RWPE2 (cell line): ENCODE data around the gene GLIS2.

Experiments
- ATAC-seq: fragments of 200-7000 bp; cut with Tn5 transposase; 3 replicates; pipeline ENCODE4 v1.9.1; 2021; ENCODE audit warnings: low read depth
- DNase-seq: peaks from one replicate; pipeline ENCODE4 v3.0.0-alpha.2; 2020; ENCODE audit warnings: low spot score
- H3K27ac ChIP-seq: fragments of 450-650 bp; 2 replicates; pipeline ENCODE4 v1.5.1; 2017; ENCODE audit warnings: mild to moderate bottlenecking; ENCODE audit not compliant: poor library complexity, severe bottlenecking
- H3K27me3 ChIP-seq: fragments of 250-450 bp; sonication (Bioruptor Pico); 2 replicates; pipeline ENCODE4 v1.5.1; 2021; ENCODE audit warnings: mild to moderate bottlenecking, moderate library complexity; ENCODE audit not compliant: insufficient read depth, poor library complexity, severe bottlenecking
- H3K36me3 ChIP-seq: fragments of 250-450 bp; sonication (Bioruptor Pico); 2 replicates; pipeline ENCODE4 v1.5.1; 2020; ENCODE audit warnings: low read depth, mild to moderate bottlenecking, moderate library complexity
- H3K4me1 ChIP-seq: fragments of 250-450 bp; sonication (Bioruptor Pico); 2 replicates; pipeline ENCODE4 v1.5.1; 2021; ENCODE audit warnings: mild to moderate bottlenecking, moderate library complexity; ENCODE audit not compliant: insufficient read depth, poor library complexity, severe bottlenecking
- H3K4me3 ChIP-seq: fragments of 250-450 bp; sonication (Bioruptor Pico); 2 replicates; pipeline ENCODE4 v1.5.1; 2021; ENCODE audit warnings: mild to moderate bottlenecking, moderate library complexity; ENCODE audit not compliant: severe bottlenecking
- H3K9me3 ChIP-seq: fragments of 250-450 bp; sonication (Bioruptor Pico); 2 replicates; pipeline ENCODE4 v1.5.1; 2021; ENCODE audit warnings: mild to moderate bottlenecking, moderate library complexity; ENCODE audit not compliant: severe bottlenecking
- TF ChIP-seq, protein P1 (sequence below): fragments of 450-650 bp; IDR thresholded peaks from one replicate; pipeline ENCODE4 v1.5.1; 2017; ENCODE audit warnings: mild to moderate bottlenecking, moderate library complexity; ENCODE audit not compliant: poor library complexity, severe bottlenecking

GLIS2 gene

DNA sequence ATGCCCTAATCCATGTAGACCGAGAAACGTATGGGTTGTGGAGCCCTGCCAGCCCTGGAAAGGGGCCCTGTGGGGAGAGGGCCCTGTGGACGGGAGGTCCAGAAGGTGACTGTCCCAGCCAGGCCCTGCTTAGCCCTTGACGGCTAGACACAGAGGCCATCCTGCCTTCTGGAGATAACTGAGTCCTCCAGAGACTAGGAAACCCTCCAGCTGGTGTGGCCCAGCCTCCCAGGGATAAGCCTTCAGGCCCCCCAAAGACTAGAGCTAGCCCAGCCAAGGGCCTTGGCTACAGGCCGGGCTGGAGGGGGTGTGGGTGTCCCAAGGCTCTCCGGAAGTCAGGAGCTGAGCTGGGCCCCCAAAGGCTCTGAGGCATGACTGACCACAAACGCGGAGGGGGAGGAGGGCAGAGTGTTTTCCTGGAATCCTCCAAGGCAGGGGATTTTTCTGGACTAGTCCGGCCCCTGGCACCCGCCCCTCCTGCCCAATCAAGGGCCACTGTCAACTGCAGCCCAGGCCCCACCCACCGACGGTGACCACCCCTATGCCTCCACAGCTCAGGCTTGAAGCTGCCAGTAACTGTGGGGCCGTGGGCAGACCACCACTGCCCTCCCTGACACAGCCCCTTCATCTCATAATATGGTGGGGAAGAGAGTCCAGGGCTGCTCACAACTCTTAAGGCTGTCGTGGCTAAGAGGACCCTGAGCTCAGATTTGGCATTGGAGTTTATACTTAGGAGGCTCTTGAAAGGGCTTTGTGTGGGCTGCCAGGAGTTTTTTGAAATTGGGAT is 54.9 kb downstream of the GLIS2 start:
- H3K4me3 ChIP-seq, result no peak overlapping the region
- ATAC-seq (no peak), DNase-seq (no peak)
- H3K9me3 ChIP-seq, result no peaks in the 10 kb centered on the region
- H3K27me3 ChIP-seq, result no peaks in the 10 kb centered on the region
- H3K4me1 ChIP-seq, result peaks cover 53% of the 10 kb centered on the region
- H3K27ac ChIP-seq, result peak overlapping the region; percentile 76
- H3K36me3 ChIP-seq, result no peaks in the 10 kb centered on the region
- TF ChIP-seq, protein P1, sequence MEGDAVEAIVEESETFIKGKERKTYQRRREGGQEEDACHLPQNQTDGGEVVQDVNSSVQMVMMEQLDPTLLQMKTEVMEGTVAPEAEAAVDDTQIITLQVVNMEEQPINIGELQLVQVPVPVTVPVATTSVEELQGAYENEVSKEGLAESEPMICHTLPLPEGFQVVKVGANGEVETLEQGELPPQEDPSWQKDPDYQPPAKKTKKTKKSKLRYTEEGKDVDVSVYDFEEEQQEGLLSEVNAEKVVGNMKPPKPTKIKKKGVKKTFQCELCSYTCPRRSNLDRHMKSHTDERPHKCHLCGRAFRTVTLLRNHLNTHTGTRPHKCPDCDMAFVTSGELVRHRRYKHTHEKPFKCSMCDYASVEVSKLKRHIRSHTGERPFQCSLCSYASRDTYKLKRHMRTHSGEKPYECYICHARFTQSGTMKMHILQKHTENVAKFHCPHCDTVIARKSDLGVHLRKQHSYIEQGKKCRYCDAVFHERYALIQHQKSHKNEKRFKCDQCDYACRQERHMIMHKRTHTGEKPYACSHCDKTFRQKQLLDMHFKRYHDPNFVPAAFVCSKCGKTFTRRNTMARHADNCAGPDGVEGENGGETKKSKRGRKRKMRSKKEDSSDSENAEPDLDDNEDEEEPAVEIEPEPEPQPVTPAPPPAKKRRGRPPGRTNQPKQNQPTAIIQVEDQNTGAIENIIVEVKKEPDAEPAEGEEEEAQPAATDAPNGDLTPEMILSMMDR, result no peak

DNA sequence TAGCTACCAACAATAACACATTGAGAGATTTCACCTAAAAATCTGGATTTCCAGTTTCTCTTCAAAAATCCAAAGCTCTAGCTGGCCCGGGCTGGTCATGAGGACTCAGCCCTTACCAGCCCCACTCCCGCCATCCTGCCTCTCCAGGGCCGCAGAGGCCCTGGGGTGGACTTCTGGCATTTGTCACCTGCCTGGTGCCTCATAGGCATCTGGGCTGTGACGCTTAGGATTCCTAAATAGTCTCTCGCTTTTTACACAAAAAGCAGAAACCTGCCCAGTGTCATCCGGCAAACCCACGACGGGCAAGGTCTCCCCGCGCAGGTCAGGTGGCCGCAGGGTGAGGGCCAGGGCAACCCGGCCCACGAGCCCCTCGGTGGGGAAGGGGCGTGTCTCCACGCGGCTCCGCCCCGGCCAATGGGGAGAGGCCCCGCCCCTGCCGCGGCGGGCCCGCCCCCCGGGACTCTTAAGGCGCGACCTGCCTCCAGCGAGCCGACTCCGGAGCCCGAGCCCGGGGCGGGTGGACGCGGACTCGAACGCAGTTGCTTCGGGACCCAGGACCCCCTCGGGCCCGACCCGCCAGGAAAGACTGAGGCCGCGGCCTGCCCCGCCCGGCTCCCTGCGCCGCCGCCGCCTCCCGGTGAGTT is 55.6 kb downstream of the GLIS2 start, which contains the start of gene VASN:
VASN (plus strand) TSS at position 492 of the 644 bp plus-strand sequence. CDS start 9,030 bp downstream, outside the sequence.
- Histone ChIP-seq H3K4me3 (peak within 1 kb of the TSS; percentile 91), H3K27me3 (no peaks in the 10 kb centered on the region), H3K36me3 (no peaks in the 10 kb centered on the region), H3K9me3 (no peaks in the 10 kb centered on the region), H3K4me1 (peaks cover 60% of the 10 kb centered on the region), H3K27ac (peak within 1 kb of the TSS; percentile 94)
- ATAC-seq, result peak; percentile 29
- DNase-seq, result no peak
- TF ChIP-seq, protein P1, result no peak

DNA sequence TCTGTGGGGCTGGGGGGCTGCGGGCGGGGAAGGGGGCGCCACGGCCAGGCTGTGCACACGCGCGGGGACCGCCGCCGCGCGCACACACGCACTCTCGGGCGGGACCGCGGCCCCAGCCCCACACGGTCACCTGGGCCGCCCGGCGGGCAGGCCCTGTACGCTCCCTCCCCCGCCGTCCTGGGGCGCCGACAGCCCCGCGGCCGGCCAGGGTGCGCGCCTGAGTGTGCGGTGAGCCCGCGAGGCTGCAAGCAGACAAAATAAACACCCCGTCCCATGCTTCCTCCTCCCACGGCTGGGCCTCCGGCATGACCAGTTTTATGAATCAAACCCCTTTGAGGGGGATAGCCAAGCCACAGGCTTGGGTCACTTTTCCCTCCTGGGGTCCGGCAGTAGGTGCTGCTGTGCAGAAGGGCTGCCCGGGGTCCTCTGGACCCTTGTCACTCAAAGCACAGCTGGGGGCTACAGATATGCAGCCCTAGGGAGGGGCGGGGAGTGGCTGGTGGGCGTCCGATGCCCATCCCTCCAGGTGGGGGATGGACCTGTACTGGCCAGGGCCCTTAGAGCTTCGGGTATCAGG is 56.2 kb downstream of the GLIS2 start:
- Histone ChIP-seq H3K4me3 (peak overlapping the region; percentile 91), H3K27ac (peak overlapping the region; percentile 94), H3K4me1 (peaks cover 63% of the 10 kb centered on the region), H3K27me3 (no peaks in the 10 kb centered on the region), H3K9me3 (no peaks in the 10 kb centered on the region), H3K36me3 (no peaks in the 10 kb centered on the region)
- DNase-seq (no peak), ATAC-seq (0 out of 3 replicates have a peak, but pooled peaks have one; percentile 1)
- TF ChIP-seq, protein P1, result no peak

DNA sequence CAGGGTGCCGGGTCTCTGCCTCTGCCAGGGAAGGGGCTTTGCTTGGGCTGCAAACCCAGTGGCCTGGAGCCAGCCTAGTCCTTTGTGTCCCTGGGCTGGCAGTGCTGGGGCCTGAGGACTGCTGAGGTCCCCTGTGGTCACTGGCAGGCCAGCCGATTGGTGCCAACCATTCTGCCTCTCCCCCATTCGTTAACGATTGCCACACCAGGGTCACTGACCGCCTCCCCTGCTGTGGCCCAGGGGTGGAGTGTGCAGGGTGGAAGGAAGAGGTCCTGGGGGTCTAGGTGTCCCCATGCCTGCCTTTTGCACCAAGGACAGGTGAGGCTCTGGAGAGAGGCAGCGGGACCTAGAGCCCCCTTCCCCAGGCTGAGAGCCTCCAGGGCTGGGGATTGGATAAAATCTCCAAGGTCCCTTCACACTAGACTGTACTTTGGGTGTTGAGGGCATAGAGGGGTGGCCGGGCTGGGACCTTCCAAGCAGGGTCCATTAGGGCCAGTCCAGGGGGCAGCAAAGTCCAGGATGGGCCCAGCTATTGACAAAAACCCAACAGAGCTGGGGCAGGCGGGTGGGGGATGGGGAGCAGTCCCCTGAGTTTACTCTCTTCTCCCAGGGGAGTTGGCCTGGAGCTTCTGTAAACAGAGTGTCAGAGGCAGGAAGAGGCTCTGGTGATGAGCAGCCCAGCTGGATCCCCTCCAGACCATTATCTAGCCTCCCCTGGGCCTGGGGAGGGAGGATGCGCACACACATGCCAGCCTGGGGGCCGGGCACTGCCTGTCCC is 56.9 kb downstream of the GLIS2 start:
- DNase-seq (no peak), ATAC-seq (peak; percentile 30)
- no peaks in the 10 kb centered on the region for H3K36me3 ChIP-seq
- no peaks in the 10 kb centered on the region for H3K27me3 ChIP-seq
- H3K4me3 ChIP-seq, result peak overlapping the region; percentile 91
- H3K27ac ChIP-seq, result peak overlapping the region; percentile 94
- TF ChIP-seq, protein P1, result no peak
- peaks cover 63% of the 10 kb centered on the region for H3K4me1 ChIP-seq
- H3K9me3 ChIP-seq, result no peaks in the 10 kb centered on the region
